ENCODE results near the gene RCN1. TPM values are rescaled to one million over a fixed set of nuclear protein-coding genes. Genes with fewer than 3 reads are reported as not detected.

Gene RCN1
- polyA plus RNA-seq, 3 donors from 2014 or later: 12.0 to 45.5 (median 19.5) TPM

GRCh38 chr11:32137263-32137662 is 46.4 kb downstream of the RCN1 start:
- Mint-ChIP-seq H3K27ac (no peak overlapping the region), H3K36me3 (peaks cover 0 to 4% (median 0%) of the 10 kb centered on the region in 3 donors), H3K27me3 (ENCODE audit: low read depth in 3 of 3) (peaks cover 0 to 4% (median 2%) of the 10 kb centered on the region in 3 donors), H3K4me1 (peaks cover 9 to 16% of the 10 kb centered on the region in 2 donors), H3K9me3 (peaks cover 0 to under 1% (median 0%) of the 10 kb centered on the region in 6 donors), H3K4me3 (no peak overlapping the region)
- DNase-seq: no peak

- Mint-ChIP-seq H3K4me1 (peaks cover 15 to 22% of the 10 kb centered on the region in 2 donors), H3K4me3 (no peak overlapping the region), H3K27ac (peak overlapping the region in 1 of 6 donors; percentile 43), H3K36me3 (no peaks in the 10 kb centered on the region), H3K27me3 (ENCODE audit: low read depth in 3 of 3) (peaks cover 0 to under 1% (median 0%) of the 10 kb centered on the region in 3 donors), H3K9me3 (peaks cover 0 to 2% (median 0%) of the 10 kb centered on the region in 6 donors)
- no peak for DNase-seq
Measured at GRCh38 chr11:32137869-32138268, 47.0 kb downstream of the RCN1 start.

GRCh38 chr11:32138902-32139301 is 48.0 kb downstream of the RCN1 start:
- Mint-ChIP-seq H3K27me3 (ENCODE audit: low read depth in 3 of 3) (no peaks in the 10 kb centered on the region), H3K9me3 (peaks cover 0 to 2% (median 0%) of the 10 kb centered on the region in 6 donors), H3K4me3 (no peak overlapping the region), H3K4me1 (peaks cover 21 to 31% of the 10 kb centered on the region in 2 donors), H3K36me3 (peaks cover 0 to 6% (median 0%) of the 10 kb centered on the region in 3 donors), H3K27ac (no peak overlapping the region)
- DNase-seq: no peak

- Mint-ChIP-seq H3K27me3 (ENCODE audit: low read depth in 3 of 3) (peaks cover 0 to 2% (median 0%) of the 10 kb centered on the region in 3 donors), H3K4me3 (no peak overlapping the region), H3K4me1 (peaks cover 23 to 31% of the 10 kb centered on the region in 2 donors), H3K36me3 (peaks cover under 1 to 6% (median 4%) of the 10 kb centered on the region in 3 donors), H3K9me3 (peaks cover 0 to 2% (median 0%) of the 10 kb centered on the region in 6 donors), H3K27ac (peak overlapping the region in 1 of 6 donors; percentile 21)
- no peak for DNase-seq
Measured at GRCh38 chr11:32139896-32140520, 49.1 kb downstream of the RCN1 start.

GRCh38 chr11:32141745-32142546 is 51.1 kb downstream of the RCN1 start:
- peak; percentile 15 to 32 (median 29) for DNase-seq
- Mint-ChIP-seq H3K9me3 (peaks cover 0 to 5% (median 0%) of the 10 kb centered on the region in 6 donors), H3K4me1 (peaks cover 23 to 31% of the 10 kb centered on the region in 2 donors), H3K27me3 (ENCODE audit: low read depth in 3 of 3) (peaks cover 0 to 2% (median 0%) of the 10 kb centered on the region in 3 donors), H3K36me3 (peaks cover 4 to 10% (median 7%) of the 10 kb centered on the region in 3 donors), H3K4me3 (peak overlapping the region; percentile 65 to 86 (median 76)), H3K27ac (peak overlapping the region in 5 of 6 donors; percentile 47 to 88 (median 87))

GRCh38 chr11:32143378-32143777 is 52.5 kb downstream of the RCN1 start:
- peaks cover 0 to 5% (median 0%) of the 10 kb centered on the region in 3 donors for H3K27me3 Mint-ChIP-seq (ENCODE audit: low read depth in 3 of 3)

GRCh38 chr11:32145282-32145681 is 54.4 kb downstream of the RCN1 start:
- Mint-ChIP-seq H3K4me1 (peaks cover 24 to 27% of the 10 kb centered on the region in 2 donors), H3K27me3 (ENCODE audit: low read depth in 3 of 3) (peaks cover 0 to 8% (median 0%) of the 10 kb centered on the region in 3 donors), H3K9me3 (peaks cover 0 to 5% (median 0%) of the 10 kb centered on the region in 6 donors), H3K4me3 (no peak overlapping the region), H3K27ac (peak overlapping the region in 1 of 6 donors; percentile 53), H3K36me3 (peaks cover 7 to 13% (median 8%) of the 10 kb centered on the region in 3 donors)
- DNase-seq: no peak

More at GRCh38 chr11:32143378-32143777, 52.5 kb downstream of the RCN1 start:
- peaks cover 0 to 5% (median 0%) of the 10 kb centered on the region in 6 donors for H3K9me3 Mint-ChIP-seq
- H3K27ac Mint-ChIP-seq: peak overlapping the region in 2 of 6 donors; percentile 26 to 64
- peaks cover 7 to 10% (median 8%) of the 10 kb centered on the region in 3 donors for H3K36me3 Mint-ChIP-seq
- H3K4me3 Mint-ChIP-seq: peak overlapping the region; percentile 6 to 60 (median 11)
- peaks cover 23 to 31% of the 10 kb centered on the region in 2 donors for H3K4me1 Mint-ChIP-seq
- no peak for DNase-seq

- Mint-ChIP-seq H3K4me3 (no peak overlapping the region), H3K4me1 (peaks cover 10 to 20% of the 10 kb centered on the region in 2 donors), H3K27ac (peak overlapping the region in 1 of 6 donors; percentile 41), H3K36me3 (peaks cover 7 to 8% (median 7%) of the 10 kb centered on the region in 3 donors), H3K27me3 (ENCODE audit: low read depth in 3 of 3) (peaks cover 0 to 9% (median 2%) of the 10 kb centered on the region in 3 donors), H3K9me3 (peaks cover 0 to 5% (median 0%) of the 10 kb centered on the region in 6 donors)
- DNase-seq: no peak
Measured at GRCh38 chr11:32148895-32149294, 58.0 kb downstream of the RCN1 start.

- Mint-ChIP-seq H3K4me1 (peaks cover 14 to 29% of the 10 kb centered on the region in 2 donors), H3K27ac (no peak overlapping the region), H3K36me3 (peaks cover 4 to 7% (median 7%) of the 10 kb centered on the region in 3 donors), H3K27me3 (ENCODE audit: low read depth in 3 of 3) (peaks cover 0 to 9% (median 2%) of the 10 kb centered on the region in 3 donors), H3K9me3 (peaks cover 0 to 5% (median 0%) of the 10 kb centered on the region in 6 donors), H3K4me3 (no peak overlapping the region)
- no peak for DNase-seq
Measured at GRCh38 chr11:32149748-32150147, 58.9 kb downstream of the RCN1 start.

- Mint-ChIP-seq H3K27ac (no peak overlapping the region), H3K27me3 (ENCODE audit: low read depth in 3 of 3) (peaks cover 0 to 9% (median 2%) of the 10 kb centered on the region in 3 donors), H3K4me1 (peaks cover 14 to 29% of the 10 kb centered on the region in 2 donors), H3K4me3 (no peak overlapping the region), H3K9me3 (no peaks in the 10 kb centered on the region), H3K36me3 (peaks cover 0 to 7% (median 4%) of the 10 kb centered on the region in 3 donors)
- no peak for DNase-seq
Measured at GRCh38 chr11:32151027-32151426, 60.2 kb downstream of the RCN1 start.

GRCh38 chr11:32152216-32152615 is 61.3 kb downstream of the RCN1 start:
- Mint-ChIP-seq H3K4me3 (no peak overlapping the region), H3K27me3 (ENCODE audit: low read depth in 3 of 3) (peaks cover 0 to 9% (median 2%) of the 10 kb centered on the region in 3 donors), H3K4me1 (peaks cover 14 to 29% of the 10 kb centered on the region in 2 donors), H3K9me3 (no peaks in the 10 kb centered on the region), H3K36me3 (peaks cover 0 to 3% (median 3%) of the 10 kb centered on the region in 3 donors), H3K27ac (no peak overlapping the region)
- DNase-seq: no peak

- peak overlapping the region in 2 of 6 donors; percentile 55 to 61 for H3K27ac Mint-ChIP-seq
- no peaks in the 10 kb centered on the region for H3K9me3 Mint-ChIP-seq
- no peak overlapping the region for H3K4me3 Mint-ChIP-seq
- peaks cover 0 to 9% (median 2%) of the 10 kb centered on the region in 3 donors for H3K27me3 Mint-ChIP-seq (ENCODE audit: low read depth in 3 of 3)
- H3K4me1 Mint-ChIP-seq: peaks cover 14 to 29% of the 10 kb centered on the region in 2 donors
- H3K36me3 Mint-ChIP-seq: peaks cover 0 to 3% (median 0%) of the 10 kb centered on the region in 3 donors
- no peak for DNase-seq
Measured at GRCh38 chr11:32152821-32153220, 61.9 kb downstream of the RCN1 start.

GRCh38 chr11:32153747-32154146 is 62.9 kb downstream of the RCN1 start:
- no peak overlapping the region for H3K27ac Mint-ChIP-seq
- no peaks in the 10 kb centered on the region for H3K9me3 Mint-ChIP-seq
- no peak for DNase-seq
- no peak overlapping the region for H3K4me3 Mint-ChIP-seq
- peaks cover 0 to 3% (median 0%) of the 10 kb centered on the region in 3 donors for H3K36me3 Mint-ChIP-seq
- peaks cover 14 to 29% of the 10 kb centered on the region in 2 donors for H3K4me1 Mint-ChIP-seq
- H3K27me3 Mint-ChIP-seq (ENCODE audit: low read depth in 3 of 3): peaks cover under 1 to 5% (median 2%) of the 10 kb centered on the region in 3 donors

Data from immature natural killer cell (primary cell).